ENCODE measurements around the gene HECTD3. TPM values are rescaled to one million over a fixed set of nuclear protein-coding genes. Genes with fewer than 3 reads are reported as not detected.
"Not testable (repeated sequence)": the region's sequence is repeated elsewhere in the genome, so short reads cannot be mapped to it uniquely, and the experiment has no call there.

The HECTD3 gene
- total and polyA plus RNA-seq, 2 donors (not counting 1 experiment from before 2014, with no cell fraction given), result 20.3 to 33.7 TPM

DNA sequence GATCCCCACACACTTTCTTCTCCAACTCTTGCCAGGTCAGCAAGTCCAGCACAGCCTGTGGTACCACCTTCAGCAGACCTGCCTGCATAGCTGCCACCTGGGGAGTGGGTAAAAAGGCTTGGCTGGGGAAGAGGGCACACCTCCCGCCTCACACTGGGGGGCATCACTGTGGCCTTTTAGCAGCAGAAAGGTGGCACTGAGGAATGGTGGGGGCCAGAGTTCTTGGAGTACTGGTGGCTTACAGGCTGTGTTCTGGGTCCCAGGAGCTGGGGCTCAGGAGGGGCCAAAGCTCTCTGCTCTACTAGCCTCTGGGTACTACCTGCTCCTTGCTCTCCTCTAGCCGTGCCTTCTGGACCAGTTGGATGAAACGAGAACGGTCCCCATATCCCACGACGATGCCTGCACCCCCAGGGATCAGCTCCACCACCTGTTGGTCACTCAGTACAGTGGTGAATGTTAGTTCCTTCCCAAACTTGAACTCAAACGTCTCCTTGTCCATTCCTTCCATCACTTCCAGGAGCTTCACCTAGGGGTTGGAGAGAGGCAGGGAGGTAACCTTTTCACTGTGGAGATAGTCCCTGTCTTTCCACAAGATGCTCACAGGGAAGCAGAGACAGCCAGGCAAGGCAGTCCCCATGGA is 6.7 kb downstream of the HECTD3 start:
- TF ChIP-seq, protein P1, sequence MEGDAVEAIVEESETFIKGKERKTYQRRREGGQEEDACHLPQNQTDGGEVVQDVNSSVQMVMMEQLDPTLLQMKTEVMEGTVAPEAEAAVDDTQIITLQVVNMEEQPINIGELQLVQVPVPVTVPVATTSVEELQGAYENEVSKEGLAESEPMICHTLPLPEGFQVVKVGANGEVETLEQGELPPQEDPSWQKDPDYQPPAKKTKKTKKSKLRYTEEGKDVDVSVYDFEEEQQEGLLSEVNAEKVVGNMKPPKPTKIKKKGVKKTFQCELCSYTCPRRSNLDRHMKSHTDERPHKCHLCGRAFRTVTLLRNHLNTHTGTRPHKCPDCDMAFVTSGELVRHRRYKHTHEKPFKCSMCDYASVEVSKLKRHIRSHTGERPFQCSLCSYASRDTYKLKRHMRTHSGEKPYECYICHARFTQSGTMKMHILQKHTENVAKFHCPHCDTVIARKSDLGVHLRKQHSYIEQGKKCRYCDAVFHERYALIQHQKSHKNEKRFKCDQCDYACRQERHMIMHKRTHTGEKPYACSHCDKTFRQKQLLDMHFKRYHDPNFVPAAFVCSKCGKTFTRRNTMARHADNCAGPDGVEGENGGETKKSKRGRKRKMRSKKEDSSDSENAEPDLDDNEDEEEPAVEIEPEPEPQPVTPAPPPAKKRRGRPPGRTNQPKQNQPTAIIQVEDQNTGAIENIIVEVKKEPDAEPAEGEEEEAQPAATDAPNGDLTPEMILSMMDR (conservative IDR thresholded peaks at IDR 0.05 in 1 of 2, IDR thresholded peaks at IDR 0.05 in 1 of 2; ENCODE audit: low read depth in 1 of 2, low read length in 2 of 2), result no peak
- no peak for TF ChIP-seq EZH2 (IDR thresholded peaks at IDR 0.05; ENCODE audit: low read length, missing control alignments)
- H3K79me2 ChIP-seq (ENCODE audit: control insufficient read depth, insufficient read depth, low read length), result peaks cover under 1% of the 10 kb centered on the region
- H3K4me1 ChIP-seq (ENCODE audit: control insufficient read depth, extremely low read depth, insufficient read depth, low read length), result no peaks in the 10 kb centered on the region
- H3K27me3 ChIP-seq (ENCODE audit: control insufficient read depth, insufficient read depth, low read length), result no peaks in the 10 kb centered on the region
- H3K27ac ChIP-seq (ENCODE audit: insufficient read depth, low read length), result no peak overlapping the region
- no peak overlapping the region for H2AFZ ChIP-seq (ENCODE audit: low read length)
- no peak for DNase-seq (ENCODE audit: low read depth in 2 of 2)
- H3K9ac ChIP-seq (ENCODE audit: insufficient read depth, low read length), result no peak overlapping the region
- H3K36me3 ChIP-seq (ENCODE audit: control insufficient read depth, insufficient read depth, low read length), result peaks cover 44% of the 10 kb centered on the region
- H3K4me3 ChIP-seq (replicated peaks in 1 of 4; ENCODE audit: control extremely low read depth in 1 of 4, insufficient read depth in 1 of 4, low read depth in 3 of 4, low read length in 4 of 4), result no peak overlapping the region
- no peaks in the 10 kb centered on the region for H3K9me3 ChIP-seq (ENCODE audit: control insufficient read depth, insufficient read depth, low read depth, low read length)
- no peaks in the 10 kb centered on the region for H4K20me1 ChIP-seq (ENCODE audit: control insufficient read depth, extremely low read depth, insufficient read depth, low read length)
- H3K4me2 ChIP-seq (ENCODE audit: extremely low read depth, insufficient read depth, low read length), result no peak overlapping the region

DNA sequence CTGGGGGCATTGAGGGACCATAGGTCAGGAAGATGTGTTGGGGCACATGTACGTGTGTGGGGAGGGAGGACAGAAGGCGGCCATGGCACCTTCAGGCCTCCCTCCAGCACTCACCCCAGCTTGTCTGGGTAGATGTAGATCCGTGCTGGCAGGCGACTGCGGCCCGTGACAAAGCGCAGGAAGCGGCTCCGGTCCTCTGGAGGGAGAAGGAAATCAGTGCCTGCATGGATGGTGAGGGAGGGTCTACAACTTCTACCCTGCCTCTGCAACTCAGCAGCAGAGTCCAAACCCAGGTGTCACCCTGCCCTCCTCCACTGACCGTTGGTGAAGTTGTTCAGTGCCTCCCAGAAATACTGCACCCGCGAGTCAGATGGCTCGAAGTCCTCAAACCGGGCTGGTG is 7.4 kb downstream of the HECTD3 start:
- H3K4me2 ChIP-seq (ENCODE audit: extremely low read depth, insufficient read depth, low read length), result no peak overlapping the region
- H3K79me2 ChIP-seq (ENCODE audit: control insufficient read depth, insufficient read depth, low read length), result no peaks in the 10 kb centered on the region
- no peaks in the 10 kb centered on the region for H3K27me3 ChIP-seq (ENCODE audit: control insufficient read depth, insufficient read depth, low read length)
- H3K9ac ChIP-seq (ENCODE audit: insufficient read depth, low read length), result no peak overlapping the region
- peaks cover 39% of the 10 kb centered on the region for H3K36me3 ChIP-seq (ENCODE audit: control insufficient read depth, insufficient read depth, low read length)
- no peak overlapping the region for H3K27ac ChIP-seq (ENCODE audit: insufficient read depth, low read length)
- DNase-seq (ENCODE audit: low read depth in 2 of 2), result no peak
- no peaks in the 10 kb centered on the region for H3K9me3 ChIP-seq (ENCODE audit: control insufficient read depth, insufficient read depth, low read depth, low read length)
- H3K4me3 ChIP-seq (replicated peaks in 1 of 4; ENCODE audit: control extremely low read depth in 1 of 4, insufficient read depth in 1 of 4, low read depth in 3 of 4, low read length in 4 of 4), result no peak overlapping the region
- H3K4me1 ChIP-seq (ENCODE audit: control insufficient read depth, extremely low read depth, insufficient read depth, low read length), result no peaks in the 10 kb centered on the region
- no peak overlapping the region for H2AFZ ChIP-seq (ENCODE audit: low read length)
- no peaks in the 10 kb centered on the region for H4K20me1 ChIP-seq (ENCODE audit: control insufficient read depth, extremely low read depth, insufficient read depth, low read length)
- no peak for TF ChIP-seq EZH2 (IDR thresholded peaks at IDR 0.05; ENCODE audit: low read length, missing control alignments)
- TF ChIP-seq, protein P1 (conservative IDR thresholded peaks at IDR 0.05 in 1 of 2, IDR thresholded peaks at IDR 0.05 in 1 of 2; ENCODE audit: low read depth in 1 of 2, low read length in 2 of 2), result no peak

DNA sequence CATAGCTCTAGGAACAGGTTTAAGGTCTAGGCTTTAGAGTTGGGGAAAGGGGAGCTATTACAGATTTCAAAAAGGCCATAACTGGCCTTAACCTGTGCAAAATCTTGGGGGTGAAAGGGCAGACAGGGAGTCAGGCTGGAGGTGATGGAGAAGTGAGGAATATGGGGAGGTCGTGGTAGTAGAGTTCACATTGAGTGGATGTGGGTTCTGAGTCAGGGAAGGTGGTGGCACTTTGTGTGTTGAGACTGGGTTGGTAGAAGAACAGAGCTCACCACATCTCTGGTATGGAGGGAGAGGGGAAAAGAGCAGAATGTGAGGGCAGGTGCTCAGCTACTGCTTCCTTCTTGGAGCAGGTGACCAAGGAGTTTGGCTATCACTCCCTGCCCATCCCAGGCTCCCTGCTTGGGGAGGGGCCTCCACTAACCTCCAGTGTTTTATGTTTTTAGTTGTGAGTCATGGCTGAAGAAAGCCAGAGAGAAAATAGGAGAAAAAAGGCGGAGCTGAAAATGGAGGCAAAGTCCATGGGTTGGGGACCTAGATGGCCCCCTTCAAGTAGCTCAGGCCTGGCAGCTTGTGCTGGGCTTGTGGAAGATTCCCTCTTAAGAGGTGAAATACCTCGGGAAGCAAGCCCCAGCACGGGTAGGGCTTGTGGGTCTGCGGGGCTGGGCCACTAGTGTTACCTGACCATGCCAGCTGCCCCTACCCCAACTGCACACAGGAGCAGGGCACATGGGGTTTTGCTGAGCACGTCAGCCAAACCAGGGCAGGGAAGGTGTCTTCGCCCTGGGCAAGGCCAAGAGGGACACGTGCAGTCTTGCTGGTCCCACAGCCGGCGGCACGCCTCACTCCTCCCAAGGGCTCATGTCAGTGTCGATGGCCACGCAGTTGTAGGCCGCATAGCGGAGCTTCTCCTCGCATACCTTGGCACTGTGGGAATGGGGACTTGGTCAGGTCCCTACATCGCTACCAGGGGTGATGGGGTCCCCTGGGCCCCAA is 8.2 kb downstream of the HECTD3 start:
- TF ChIP-seq, protein P1 (conservative IDR thresholded peaks at IDR 0.05 in 1 of 2, IDR thresholded peaks at IDR 0.05 in 1 of 2; ENCODE audit: low read depth in 1 of 2, low read length in 2 of 2), result no peak
- no peak for TF ChIP-seq EZH2 (IDR thresholded peaks at IDR 0.05; ENCODE audit: low read length, missing control alignments)
- no peak overlapping the region for H3K9ac ChIP-seq (ENCODE audit: insufficient read depth, low read length)
- H3K27ac ChIP-seq (ENCODE audit: insufficient read depth, low read length), result no peak overlapping the region
- no peaks in the 10 kb centered on the region for H3K9me3 ChIP-seq (ENCODE audit: control insufficient read depth, insufficient read depth, low read depth, low read length)
- peaks cover 34% of the 10 kb centered on the region for H3K36me3 ChIP-seq (ENCODE audit: control insufficient read depth, insufficient read depth, low read length)
- H3K27me3 ChIP-seq (ENCODE audit: control insufficient read depth, insufficient read depth, low read length), result no peaks in the 10 kb centered on the region
- no peak for DNase-seq (ENCODE audit: low read depth in 2 of 2)
- H3K4me1 ChIP-seq (ENCODE audit: control insufficient read depth, extremely low read depth, insufficient read depth, low read length), result no peaks in the 10 kb centered on the region
- H4K20me1 ChIP-seq (ENCODE audit: control insufficient read depth, extremely low read depth, insufficient read depth, low read length), result no peaks in the 10 kb centered on the region
- H3K79me2 ChIP-seq (ENCODE audit: control insufficient read depth, insufficient read depth, low read length), result no peaks in the 10 kb centered on the region
- H3K4me3 ChIP-seq (replicated peaks in 1 of 4; ENCODE audit: control extremely low read depth in 1 of 4, insufficient read depth in 1 of 4, low read depth in 3 of 4, low read length in 4 of 4), result no peak overlapping the region
- no peak overlapping the region for H2AFZ ChIP-seq (ENCODE audit: low read length)
- no peak overlapping the region for H3K4me2 ChIP-seq (ENCODE audit: extremely low read depth, insufficient read depth, low read length)

DNA sequence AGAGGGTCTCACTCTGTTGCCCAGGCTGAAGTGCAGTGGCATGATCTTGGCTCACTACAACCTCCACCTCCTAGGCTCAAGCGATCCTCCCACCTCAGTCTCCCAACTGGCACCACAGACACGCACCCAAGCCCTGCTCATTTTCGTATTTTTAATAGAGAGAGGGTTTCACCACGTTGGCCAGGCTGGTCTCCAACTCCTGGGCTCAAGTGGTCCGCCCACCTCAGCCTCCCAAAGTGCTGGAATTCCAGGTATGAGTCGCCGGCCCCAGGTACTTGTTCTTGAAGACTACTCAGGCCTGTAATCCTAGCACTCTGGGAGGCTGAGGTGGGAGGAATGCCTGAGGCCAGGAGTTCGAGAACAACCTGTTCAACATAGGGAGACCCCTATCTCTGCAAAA is 9.5 kb downstream of the HECTD3 start:
- H3K27ac ChIP-seq (ENCODE audit: insufficient read depth, low read length); H3K4me3 ChIP-seq (replicated peaks in 1 of 4; ENCODE audit: control extremely low read depth in 1 of 4, insufficient read depth in 1 of 4, low read depth in 3 of 4, low read length in 4 of 4); H3K27me3 ChIP-seq (ENCODE audit: control insufficient read depth, insufficient read depth, low read length); H3K79me2 ChIP-seq (ENCODE audit: control insufficient read depth, insufficient read depth, low read length); H2AFZ ChIP-seq (ENCODE audit: low read length); H3K9ac ChIP-seq (ENCODE audit: insufficient read depth, low read length); H3K9me3 ChIP-seq (ENCODE audit: control insufficient read depth, insufficient read depth, low read depth, low read length); H3K4me1 ChIP-seq (ENCODE audit: control insufficient read depth, extremely low read depth, insufficient read depth, low read length); H4K20me1 ChIP-seq (ENCODE audit: control insufficient read depth, extremely low read depth, insufficient read depth, low read length); H3K4me2 ChIP-seq (ENCODE audit: extremely low read depth, insufficient read depth, low read length); DNase-seq (ENCODE audit: low read depth in 2 of 2): not testable (repeated sequence)
- peaks cover 26% of the 10 kb centered on the region for H3K36me3 ChIP-seq (ENCODE audit: control insufficient read depth, insufficient read depth, low read length)

Data from fibroblast of lung (primary cell).